Measurements from ENCODE around the gene MGAT1.
A peak's percentile ranks its signal among the peaks of the same experiment; 100 is the strongest.
"Not testable (repeated sequence)": the region's sequence is repeated elsewhere in the genome, so short reads cannot be mapped to it uniquely, and the experiment has no call there.

The MGAT1 gene

DNA sequence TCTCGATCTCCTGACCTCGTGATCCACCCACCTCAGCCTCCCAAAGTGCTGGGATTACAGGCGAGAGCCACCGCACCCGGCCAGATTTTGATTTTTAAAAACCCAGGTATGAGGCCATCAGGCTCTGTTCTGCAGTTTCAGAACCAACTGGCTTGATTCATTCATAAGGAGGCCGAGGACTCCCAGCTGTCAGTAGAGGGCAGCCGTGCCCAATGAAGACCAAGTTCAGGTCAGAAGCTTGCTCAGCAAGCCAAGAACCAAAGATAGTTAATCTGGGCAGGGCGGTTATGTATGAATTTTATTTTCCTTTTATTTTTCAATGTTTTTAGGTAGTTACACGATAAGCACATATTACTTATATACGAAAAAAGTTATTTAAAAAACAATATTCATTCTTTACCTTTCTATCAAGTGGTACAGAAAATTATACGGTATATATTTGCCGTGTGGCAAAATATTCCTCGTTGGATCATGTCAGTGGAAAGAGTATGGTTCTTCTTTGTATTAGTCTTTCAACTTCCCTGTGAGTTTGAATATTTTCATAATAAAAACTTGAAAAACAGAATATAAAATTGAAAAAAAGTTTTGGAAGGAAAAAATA is 18.0 kb downstream of the MGAT1 start:
- TF ChIP-seq, protein P1, sequence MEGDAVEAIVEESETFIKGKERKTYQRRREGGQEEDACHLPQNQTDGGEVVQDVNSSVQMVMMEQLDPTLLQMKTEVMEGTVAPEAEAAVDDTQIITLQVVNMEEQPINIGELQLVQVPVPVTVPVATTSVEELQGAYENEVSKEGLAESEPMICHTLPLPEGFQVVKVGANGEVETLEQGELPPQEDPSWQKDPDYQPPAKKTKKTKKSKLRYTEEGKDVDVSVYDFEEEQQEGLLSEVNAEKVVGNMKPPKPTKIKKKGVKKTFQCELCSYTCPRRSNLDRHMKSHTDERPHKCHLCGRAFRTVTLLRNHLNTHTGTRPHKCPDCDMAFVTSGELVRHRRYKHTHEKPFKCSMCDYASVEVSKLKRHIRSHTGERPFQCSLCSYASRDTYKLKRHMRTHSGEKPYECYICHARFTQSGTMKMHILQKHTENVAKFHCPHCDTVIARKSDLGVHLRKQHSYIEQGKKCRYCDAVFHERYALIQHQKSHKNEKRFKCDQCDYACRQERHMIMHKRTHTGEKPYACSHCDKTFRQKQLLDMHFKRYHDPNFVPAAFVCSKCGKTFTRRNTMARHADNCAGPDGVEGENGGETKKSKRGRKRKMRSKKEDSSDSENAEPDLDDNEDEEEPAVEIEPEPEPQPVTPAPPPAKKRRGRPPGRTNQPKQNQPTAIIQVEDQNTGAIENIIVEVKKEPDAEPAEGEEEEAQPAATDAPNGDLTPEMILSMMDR (IDR thresholded peaks at IDR 0.05; ENCODE audit: control insufficient read depth, extremely low read depth, insufficient read depth): peak; percentile 91

GRCh38 chr5:180783340-180784052 is 19.1 kb downstream of the MGAT1 start:
- no peak for DNase-seq (ENCODE audit: low read depth)
- H3K4me3 ChIP-seq (ENCODE audit: low read depth, low read length): no peak overlapping the region
- TF ChIP-seq, protein P1 (IDR thresholded peaks at IDR 0.05; ENCODE audit: control insufficient read depth, extremely low read depth, insufficient read depth): no peak

More for the DNA sequence above, 18.0 kb downstream of the MGAT1 start:
- DNase-seq (ENCODE audit: low read depth): peak; percentile 69
- no peak overlapping the region for H3K4me3 ChIP-seq (ENCODE audit: low read depth, low read length)

GRCh38 chr5:180782748-180783147 is 19.9 kb downstream of the MGAT1 start:
- TF ChIP-seq, protein P1 (IDR thresholded peaks at IDR 0.05; ENCODE audit: control insufficient read depth, extremely low read depth, insufficient read depth): no peak
- no peak for DNase-seq (ENCODE audit: low read depth)
- H3K4me3 ChIP-seq (ENCODE audit: low read depth, low read length): no peak overlapping the region

GRCh38 chr5:180781900-180782326 is 20.7 kb downstream of the MGAT1 start:
- DNase-seq (ENCODE audit: low read depth); H3K4me3 ChIP-seq (ENCODE audit: low read depth, low read length): not testable (repeated sequence)

DNA sequence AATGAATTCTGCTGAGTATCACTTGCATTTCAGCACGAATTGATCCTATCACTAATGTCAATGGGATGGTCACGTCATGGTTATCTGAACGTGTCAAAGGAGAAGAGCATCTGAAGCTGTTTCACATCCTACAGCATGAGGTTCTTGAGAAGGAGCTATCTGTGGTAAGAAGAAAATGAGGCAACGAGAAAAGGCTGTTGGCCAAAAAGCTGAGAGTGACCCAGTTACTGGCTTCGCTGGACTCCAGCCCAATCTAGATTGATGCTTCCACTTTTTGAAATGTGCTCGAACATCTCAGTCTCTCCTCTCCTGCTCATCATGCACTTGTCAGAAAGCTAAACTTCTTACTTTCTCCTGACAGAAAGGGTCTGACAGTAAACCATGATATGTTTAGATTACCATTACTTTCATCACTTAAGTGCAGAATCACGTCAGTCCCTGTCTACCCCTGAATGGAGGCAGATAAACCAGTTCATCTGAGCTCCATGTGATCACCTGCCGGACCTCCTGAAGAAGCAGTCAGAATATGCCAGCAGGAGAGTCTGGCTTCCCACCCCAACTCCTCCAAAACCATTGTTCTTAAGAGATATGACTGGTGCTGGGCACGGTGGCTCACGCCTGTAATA is 22.5 kb downstream of the MGAT1 start:
- no peak overlapping the region for H3K4me3 ChIP-seq (ENCODE audit: low read depth, low read length)
- no peak for DNase-seq (ENCODE audit: low read depth)
- TF ChIP-seq, protein P1 (IDR thresholded peaks at IDR 0.05; ENCODE audit: control insufficient read depth, extremely low read depth, insufficient read depth): no peak

DNA sequence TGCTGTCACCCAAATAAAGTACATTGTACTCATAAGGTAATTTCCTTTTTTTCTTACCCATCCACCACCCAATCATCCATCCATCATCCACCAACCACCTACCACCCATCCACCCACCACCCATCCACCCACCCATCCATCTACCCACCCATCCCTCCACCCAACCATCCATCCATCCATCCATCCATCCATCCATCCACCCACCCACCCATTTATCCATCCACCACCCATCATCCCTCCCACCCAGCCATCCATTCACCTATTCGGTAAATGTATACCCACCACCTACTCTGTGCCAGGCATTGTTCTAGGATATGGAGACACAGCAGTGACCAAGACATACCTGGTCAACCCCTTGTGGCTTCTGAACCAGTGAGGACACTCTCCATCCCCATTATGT is 25.1 kb downstream of the MGAT1 start:
- DNase-seq (ENCODE audit: low read depth): no peak
- TF ChIP-seq, protein P1 (IDR thresholded peaks at IDR 0.05; ENCODE audit: control insufficient read depth, extremely low read depth, insufficient read depth): no peak

GRCh38 chr5:180776376-180776775 is 26.2 kb downstream of the MGAT1 start:
- no peak for DNase-seq (ENCODE audit: low read depth)
- TF ChIP-seq, protein P1 (IDR thresholded peaks at IDR 0.05; ENCODE audit: control insufficient read depth, extremely low read depth, insufficient read depth): no peak
- H3K4me3 ChIP-seq (ENCODE audit: low read depth, low read length): no peak overlapping the region

More for the DNA sequence above, 25.1 kb downstream of the MGAT1 start:
- no peak overlapping the region for H3K4me3 ChIP-seq (ENCODE audit: low read depth, low read length)

All from LNCaP clone FGC (cell line).